Epithelial cell of esophagus (primary cell): ENCODE measurements around the gene ENOX1.

ENCODE experiments used
- DNase-seq: peaks from one replicate; pipeline ENCODE4 v3.0.0; 2010; ENCODE audit warnings: low read depth
- H3K4me3 ChIP-seq: 2 replicates; pipeline ENCODE4 v1.5.1; 2011; ENCODE audit warnings: mild to moderate bottlenecking, low read length, control low read depth
- CTCF ChIP-seq: IDR thresholded peaks from 2 replicates; pipeline ENCODE4 v1.5.1; 2011; ENCODE audit warnings: low read depth, mild to moderate bottlenecking, low read length, control low read depth, inconsistent platforms; ENCODE audit not compliant: insufficient read depth; ENCODE audit errors: missing control alignments

Gene ENOX1

DNA sequence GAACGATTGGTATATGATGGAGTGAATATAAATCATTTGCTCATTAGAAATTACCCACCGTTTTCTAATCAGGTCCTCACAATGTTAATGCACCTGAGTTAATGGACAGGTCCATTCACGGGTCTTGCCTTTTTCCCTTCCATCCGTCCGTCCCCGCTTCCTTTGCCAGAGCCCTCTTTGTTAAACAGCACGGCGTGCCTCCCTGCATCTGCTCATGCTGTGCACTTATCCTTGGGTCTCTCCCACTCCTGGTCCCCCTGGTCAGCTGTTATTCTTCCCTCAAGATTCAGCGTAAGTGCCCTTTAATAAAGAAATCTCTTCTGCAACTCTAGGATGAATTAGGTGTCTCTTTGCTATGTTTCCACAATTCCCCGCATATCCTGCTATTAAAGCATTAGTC lies 438.9 kb downstream of the ENOX1 start:
- DNase-seq: no peak
- H3K4me3 ChIP-seq: no peak overlapping the region
- no peak for TF ChIP-seq CTCF

DNA sequence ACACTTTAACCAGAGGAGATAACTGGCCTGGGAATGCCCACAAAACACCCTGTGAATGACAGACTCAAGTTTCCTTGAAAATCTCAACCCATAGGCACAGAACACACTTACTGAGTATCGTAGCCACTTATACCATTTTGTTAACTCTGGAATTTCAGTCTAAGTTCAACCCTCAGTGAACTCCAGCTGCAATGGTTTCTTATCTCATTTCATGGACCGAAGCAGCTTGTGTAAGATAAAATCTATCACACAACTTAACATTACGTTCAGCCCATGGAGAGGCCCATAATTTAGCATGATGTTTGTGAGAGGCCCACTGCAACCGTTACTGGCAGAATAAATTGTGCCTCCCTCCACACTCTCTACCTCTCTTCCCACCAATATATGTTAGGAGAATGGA lies 440.3 kb downstream of the ENOX1 start:
- TF ChIP-seq CTCF: no peak
- H3K4me3 ChIP-seq: no peak overlapping the region
- DNase-seq: no peak

DNA sequence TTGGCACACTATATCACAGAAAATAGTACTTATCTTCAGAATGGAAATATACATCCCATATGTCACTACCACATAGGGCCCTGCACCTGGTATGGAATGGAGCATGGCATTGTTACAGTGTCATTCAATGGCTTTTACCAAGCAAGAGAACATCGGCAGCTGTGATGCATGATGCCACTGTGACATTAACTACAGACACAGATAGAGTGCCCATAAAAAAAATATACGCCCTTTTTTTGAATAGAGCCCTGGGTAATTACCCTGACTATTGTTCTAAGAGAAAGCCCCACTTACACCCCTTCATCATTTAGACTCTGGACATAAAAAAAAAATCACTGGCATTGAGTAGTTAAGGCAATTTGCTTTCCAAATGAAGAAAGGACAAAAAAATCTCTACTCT lies 443.1 kb downstream of the ENOX1 start:
- no peak for DNase-seq
- no peak overlapping the region for H3K4me3 ChIP-seq
- no peak for TF ChIP-seq CTCF

DNA sequence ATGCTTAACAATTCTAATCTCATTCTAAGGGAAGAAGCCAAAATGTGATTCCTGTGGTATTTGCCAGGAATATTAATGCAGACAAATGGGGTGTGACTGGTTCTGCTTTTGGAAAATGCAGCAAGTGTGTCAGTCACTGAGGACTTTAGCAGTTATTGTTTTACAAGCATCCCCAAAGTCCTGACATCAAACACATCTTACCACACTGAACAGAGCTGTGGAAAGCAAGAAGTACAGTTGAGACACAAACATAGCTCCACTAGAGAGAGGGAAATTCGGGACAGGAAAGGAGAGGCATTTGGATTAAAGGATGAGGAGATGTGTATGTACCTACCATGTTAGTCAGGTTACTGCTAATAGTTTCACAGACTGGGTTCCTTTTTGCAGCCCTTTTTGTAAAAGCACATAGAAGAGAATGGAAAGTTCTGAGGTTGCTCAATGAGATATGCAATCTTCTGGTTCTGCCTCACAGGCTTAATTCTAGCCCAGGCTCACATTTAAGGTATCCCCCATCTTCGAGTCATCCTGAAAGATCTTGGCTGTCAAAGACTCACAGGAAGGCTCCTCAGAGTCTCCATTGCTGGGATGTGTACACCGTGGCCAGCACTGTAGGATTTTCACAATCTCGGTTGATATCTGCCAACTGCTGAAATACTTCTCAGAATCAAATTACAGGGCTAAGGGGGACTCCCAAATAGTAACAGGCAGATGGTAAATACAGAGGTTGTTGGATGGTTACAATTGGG lies 446.8 kb downstream of the ENOX1 start:
- TF ChIP-seq CTCF: no peak
- no peak for DNase-seq
- no peak overlapping the region for H3K4me3 ChIP-seq

DNA sequence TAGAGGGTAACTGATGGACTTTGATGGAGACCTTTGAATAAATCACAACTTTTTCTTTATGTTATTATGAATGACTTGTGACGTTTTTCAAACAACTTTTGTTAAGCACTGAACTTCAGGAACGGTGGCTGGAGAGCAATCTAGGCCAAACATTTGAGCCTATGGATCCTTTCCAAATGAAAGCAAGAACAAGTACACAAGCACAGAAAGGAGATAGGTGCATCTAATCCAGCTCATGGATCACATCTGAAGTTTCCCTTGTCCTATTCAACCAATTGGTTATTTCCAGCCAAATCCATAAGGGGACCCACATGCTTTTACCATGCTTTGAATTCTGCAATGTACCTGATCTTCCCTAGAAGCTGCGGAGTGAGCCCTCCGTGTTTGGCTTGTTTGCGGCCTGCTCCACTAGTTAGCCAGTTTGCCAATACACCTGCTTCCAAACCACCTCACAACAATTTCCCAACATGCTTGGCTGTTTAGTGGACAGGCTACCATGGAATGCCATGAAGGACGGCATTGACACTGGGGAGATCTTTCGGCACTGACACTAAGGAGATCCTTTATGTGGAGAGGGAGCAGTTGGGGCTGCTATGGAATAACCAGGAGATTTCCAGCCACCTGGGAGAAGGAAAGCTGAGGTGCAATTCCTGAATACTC lies 447.5 kb downstream of the ENOX1 start:
- no peak for DNase-seq
- no peak for TF ChIP-seq CTCF
- H3K4me3 ChIP-seq: no peak overlapping the region

DNA sequence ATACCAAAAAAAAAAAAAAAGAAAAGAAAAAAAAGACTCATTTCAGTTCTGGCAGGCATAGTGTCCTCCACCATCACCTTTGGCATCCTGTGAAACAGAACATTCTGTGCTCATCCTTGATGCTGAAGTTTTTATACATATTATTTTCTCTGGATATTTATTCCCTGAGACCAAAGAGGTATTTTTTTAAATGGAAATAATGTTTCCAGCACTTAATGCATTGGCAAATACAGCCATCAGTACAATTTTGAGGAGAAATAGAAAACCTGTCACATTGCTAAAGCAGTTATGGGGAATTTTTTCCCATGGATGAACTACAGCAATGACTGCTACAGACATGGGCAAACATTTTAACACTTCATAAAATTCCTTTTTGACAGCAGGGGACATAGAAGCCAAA lies 451.0 kb downstream of the ENOX1 start:
- H3K4me3 ChIP-seq: no peak overlapping the region
- no peak for DNase-seq
- no peak for TF ChIP-seq CTCF

GRCh38 chr13:43333176-43333575 lies 453.6 kb downstream of the ENOX1 start:
- TF ChIP-seq CTCF: no peak
- H3K4me3 ChIP-seq: no peak overlapping the region
- peak; percentile 89 for DNase-seq
